ENCODE measurements around the gene PPP1R3G. TPM values are rescaled to one million over a fixed set of nuclear protein-coding genes. Genes with fewer than 3 reads are reported as not detected.

The PPP1R3G gene
- total RNA-seq, 1 donor from 2014 or later: 2.5 TPM

- no peak for DNase-seq (ENCODE audit: low read depth)
- no peak for TF ChIP-seq CTCF (conservative IDR thresholded peaks at IDR 0.05; ENCODE audit: low read depth, low read length)
- H3K4me3 ChIP-seq (ENCODE audit: low read depth, low read length): no peak overlapping the region
These were observed 13.9 kb upstream of the PPP1R3G start for GRCh38 chr6:5071216-5071615.

GRCh38 chr6:5072440-5072839 lies 12.7 kb upstream of the PPP1R3G start:
- no peak for TF ChIP-seq CTCF (conservative IDR thresholded peaks at IDR 0.05; ENCODE audit: low read depth, low read length)
- H3K4me3 ChIP-seq (ENCODE audit: low read depth, low read length): no peak overlapping the region
- no peak for DNase-seq (ENCODE audit: low read depth)

GRCh38 chr6:5073992-5074391 lies 11.1 kb upstream of the PPP1R3G start:
- H3K4me3 ChIP-seq (ENCODE audit: low read depth, low read length): no peak overlapping the region
- TF ChIP-seq CTCF (conservative IDR thresholded peaks at IDR 0.05; ENCODE audit: low read depth, low read length): no peak
- DNase-seq (ENCODE audit: low read depth): no peak

GRCh38 chr6:5076931-5077330 lies 8.2 kb upstream of the PPP1R3G start:
- DNase-seq (ENCODE audit: low read depth): no peak
- no peak overlapping the region for H3K4me3 ChIP-seq (ENCODE audit: low read depth, low read length)
- TF ChIP-seq CTCF (conservative IDR thresholded peaks at IDR 0.05; ENCODE audit: low read depth, low read length): no peak

- peak; percentile 38 for TF ChIP-seq CTCF (conservative IDR thresholded peaks at IDR 0.05; ENCODE audit: low read depth, low read length)
- DNase-seq (ENCODE audit: low read depth): no peak
- no peak overlapping the region for H3K4me3 ChIP-seq (ENCODE audit: low read depth, low read length)
These were observed 6.9 kb upstream of the PPP1R3G start for GRCh38 chr6:5078121-5078669.

- no peak for TF ChIP-seq CTCF (conservative IDR thresholded peaks at IDR 0.05; ENCODE audit: low read depth, low read length)
- H3K4me3 ChIP-seq (ENCODE audit: low read depth, low read length): no peak overlapping the region
- no peak for DNase-seq (ENCODE audit: low read depth)
These were observed 5.4 kb upstream of the PPP1R3G start for GRCh38 chr6:5079692-5080091.

- TF ChIP-seq CTCF (conservative IDR thresholded peaks at IDR 0.05; ENCODE audit: low read depth, low read length): no peak
- no peak overlapping the region for H3K4me3 ChIP-seq (ENCODE audit: low read depth, low read length)
- no peak for DNase-seq (ENCODE audit: low read depth)
These were observed 4.6 kb upstream of the PPP1R3G start for GRCh38 chr6:5080574-5080973.

Measured in epithelial cell of proximal tubule (primary cell).